HepG2 (cell line): ENCODE data around the gene CCDC54. TPM values are rescaled to one million over a fixed set of nuclear protein-coding genes. Genes with fewer than 3 reads are reported as not detected.

Experiments
- ATAC-seq: fragments of 200-7000 bp; cut with Tn5 transposase; 3 replicates; pipeline ENCODE4 v1.9.1; 2020; ENCODE audit warnings: mild to moderate bottlenecking, moderate library complexity
- BruUV-seq: library from RNA; stranded (reverse); fragments of 400-500 nt; replicated peaks from 2 replicates; lab custom pipeline; 2021; lab: Mats Ljungman, UMichigan
- CTCF ChIA-PET: fragments of 300-600 bp; formaldehyde crosslinking; extraction: SDS; loops from one replicate; lab custom pipeline; 2021; ENCODE audit warnings: low total read pairs, inconsistent platforms, low intra/inter-chr PET ratio; lab: Yijun Ruan, JAX
- POLR2A ChIA-PET: fragments of 350-600 bp; sonication (Branson Sonifier 250); formaldehyde crosslinking; loops from one replicate; lab custom pipeline; 2020; ENCODE audit warnings: antibody characterized with exemption, inconsistent platforms; lab: Yijun Ruan, JAX
- DNase-seq: peaks from one replicate; pipeline ENCODE4 v3.0.0-alpha.2; 2015; ENCODE audit warnings: low spot score
- FAIRE-seq: peaks from 3 replicates; lab custom pipeline; 2011; peaks lifted over from hg19 to GRCh38; lab: Jason Lieb, UNC
- H2AFZ ChIP-seq: one replicate; pipeline ENCODE4 v1.6.1; 2011; ENCODE audit warnings: low read length, inconsistent platforms
- H3K27ac ChIP-seq: fragments of 300-600 bp; 3 replicates; pipeline ENCODE4 v1.8.0; 2011; ENCODE audit warnings: mixed run types, mild to moderate bottlenecking, mixed read lengths, low read length, inconsistent platforms; ENCODE audit not compliant: insufficient read depth; ENCODE audit errors: extremely low read length
- H3K27me3 ChIP-seq, 2 experiments: fragments of 200-600 bp in 1 of 2; 2 replicates in 1 of 2; 3 replicates in 1 of 2; pipeline versions ENCODE4 v1.6.0 to v1.8.0; 2011; ENCODE audit warnings: low read length in 2 of 2, mild to moderate bottlenecking in 2 of 2, moderate library complexity in 2 of 2, inconsistent platforms in 1 of 2; ENCODE audit not compliant: insufficient read depth in 2 of 2, control insufficient read depth in 1 of 2
- H3K36me3 ChIP-seq, 2 experiments: fragments of 200-600 bp in 1 of 2; replicated peaks in 1 of 2; 2 replicates in 1 of 2; 3 replicates in 1 of 2; pipeline versions ENCODE4 v1.5.1 to v1.8.0; 2011; ENCODE audit warnings: low read length in 2 of 2, inconsistent platforms in 1 of 2; ENCODE audit not compliant: insufficient read depth in 2 of 2, control insufficient read depth in 1 of 2
- H3K4me1 ChIP-seq: 2 replicates; pipeline ENCODE4 v1.5.1; 2012; ENCODE audit warnings: low read length, inconsistent platforms; ENCODE audit not compliant: insufficient read depth
- H3K4me2 ChIP-seq: 2 replicates; pipeline ENCODE4 v1.6.0; 2011; ENCODE audit warnings: low read depth, low read length, inconsistent platforms
- H3K4me3 ChIP-seq, 3 experiments: fragments of 200-600 bp in 1 of 3; sonication (generic), shearing (Covaris generic) in 1 of 3; replicated peaks in 1 of 3; 2 replicates each; pipeline ENCODE4 v1.5.1; 2011 to 2016; ENCODE audit warnings: low read length in 3 of 3, inconsistent platforms in 2 of 3, low read depth in 2 of 3, mild to moderate bottlenecking in 2 of 3, control low read depth in 1 of 3, mixed read lengths in 1 of 3; ENCODE audit not compliant: insufficient read depth in 1 of 3
- H3K79me2 ChIP-seq: one replicate; pipeline ENCODE4 v1.6.1; 2011; ENCODE audit warnings: low read length, inconsistent platforms; ENCODE audit not compliant: insufficient read depth
- H3K9ac ChIP-seq: 2 replicates; pipeline ENCODE4 v1.6.0; 2011; ENCODE audit warnings: mild to moderate bottlenecking, low read depth, low read length, inconsistent platforms; ENCODE audit not compliant: insufficient read depth
- H3K9me3 ChIP-seq: 2 replicates; pipeline ENCODE4 v1.5.1; 2012; ENCODE audit warnings: mild to moderate bottlenecking, low read length
- H4K20me1 ChIP-seq: 2 replicates; pipeline ENCODE4 v1.6.0; 2011; ENCODE audit warnings: inconsistent platforms, mild to moderate bottlenecking, low read length, moderate library complexity; ENCODE audit not compliant: insufficient read depth
- GTF2F1 ChIP-seq: fragments of 150-350 bp; IDR thresholded peaks from 2 replicates; pipeline ENCODE4 v1.6.1; 2014; ENCODE audit warnings: low read length
- ISL2 ChIP-seq: sonication (generic); formaldehyde crosslinking; IDR thresholded peaks from 2 replicates; pipeline ENCODE4 v1.5.0; 2020; ENCODE audit warnings: missing genetic modification reagents
- NRL ChIP-seq: sonication (generic); formaldehyde crosslinking; IDR thresholded peaks from 2 replicates; pipeline ENCODE4 v1.5.0; 2020; ENCODE audit warnings: missing genetic modification reagents, mild to moderate bottlenecking, moderate library complexity, borderline replicate concordance
- SMAD1 ChIP-seq: sonication (generic); formaldehyde crosslinking; IDR thresholded peaks from 2 replicates; pipeline ENCODE4 v1.4.0; 2020; ENCODE audit warnings: missing genetic modification reagents, low read depth, mild to moderate bottlenecking, borderline replicate concordance
- SNRNP70 ChIP-seq: fragments of 200-400 bp; formaldehyde crosslinking; IDR thresholded peaks from 2 replicates; pipeline ENCODE4 v1.6.1; 2017; ENCODE audit warnings: mild to moderate bottlenecking, low read depth, low read length, moderate library complexity
- ZNF678 ChIP-seq: sonication (generic); formaldehyde crosslinking; IDR thresholded peaks from 2 replicates; pipeline ENCODE4 v1.4.0; 2020; ENCODE audit warnings: mild to moderate bottlenecking, missing genetic modification reagents
- ZNF878 ChIP-seq: sonication (generic); formaldehyde crosslinking; IDR thresholded peaks from 2 replicates; pipeline ENCODE4 v1.8.1; 2023; ENCODE audit warnings: mild to moderate bottlenecking, missing genetic modification reagents, moderate library complexity
- WGBS: methylation state at CpG from one replicate; pipeline ENCODE4 v1.1.6; 2017; ENCODE audit warnings: low lambda C conversion rate; 5-methylcytosine and 5-hydroxymethylcytosine counted together
- in situ Hi-C: cut with HindIII; loops from 2 replicates; pipeline ENCODE4 v1.10.0; 2017; ENCODE audit warnings: low pct_unique_long_range_greater_than_20kb; ENCODE audit not compliant: extremely low pct_ligation_motif_present
- intact Hi-C: fragments of 100-400 bp; cut with micrococcal nuclease; formaldehyde crosslinking; loops from one replicate; pipeline ENCODE4 v1.10.0; 2022; ENCODE audit not compliant: unreplicated experiment
- polyA plus RNA-seq, 8 experiments: library from polyadenylated mRNA; depleted of rRNA in 3 of 8; stranded (reverse) in 7 of 8; unstranded in 1 of 8; fragments of >200 nt; fragmentation: Illumina TruSeq in 4 of 8; extraction: Trizol in 4 of 8; gene quantifications; 2 replicates each; pipeline versions ENCODE4 v1.2.1 to v1.2.3, GENCODE V29; 2011 to 2016; ENCODE audit warnings: low read depth in 4 of 8, missing spikeins in 1 of 8, mixed read lengths in 1 of 8; ENCODE audit not compliant: insufficient read depth in 1 of 8
- total RNA-seq, 5 experiments: library from RNA; depleted of rRNA; stranded (reverse); fragments of >200 nt; fragmentation: Illumina TruSeq; extraction: Trizol; gene quantifications; 2 replicates each; pipeline ENCODE4 v1.2.3, GENCODE V29; 2016; ENCODE audit warnings: low read depth in 1 of 5
- TF ChIP-seq, protein P1 (sequence below): sonication (generic); formaldehyde crosslinking; IDR thresholded peaks from 2 replicates; pipeline ENCODE4 v1.4.0; 2020; ENCODE audit warnings: missing genetic modification reagents
- TF ChIP-seq, protein P2 (sequence below): sonication (generic); formaldehyde crosslinking; IDR thresholded peaks from 2 replicates; pipeline ENCODE4 v1.5.0; 2020; ENCODE audit warnings: mild to moderate bottlenecking, missing genetic modification reagents
- TF ChIP-seq, protein P3 (sequence below): sonication (generic); formaldehyde crosslinking; IDR thresholded peaks from 2 replicates; pipeline ENCODE4 v1.4.0; 2020; ENCODE audit warnings: mild to moderate bottlenecking, missing genetic modification reagents, borderline replicate concordance
- TF ChIP-seq, protein P4 (sequence below): sonication (generic); formaldehyde crosslinking; IDR thresholded peaks from 2 replicates; pipeline ENCODE4 v1.8.1; 2023; ENCODE audit warnings: missing genetic modification reagents, inconsistent platforms, borderline replicate concordance

The CCDC54 gene
- total and polyA plus RNA-seq, 2 of the 13 experiments (the other 11 are each of a cell fraction or from before 2014, with no cell fraction given), result not detected

DNA sequence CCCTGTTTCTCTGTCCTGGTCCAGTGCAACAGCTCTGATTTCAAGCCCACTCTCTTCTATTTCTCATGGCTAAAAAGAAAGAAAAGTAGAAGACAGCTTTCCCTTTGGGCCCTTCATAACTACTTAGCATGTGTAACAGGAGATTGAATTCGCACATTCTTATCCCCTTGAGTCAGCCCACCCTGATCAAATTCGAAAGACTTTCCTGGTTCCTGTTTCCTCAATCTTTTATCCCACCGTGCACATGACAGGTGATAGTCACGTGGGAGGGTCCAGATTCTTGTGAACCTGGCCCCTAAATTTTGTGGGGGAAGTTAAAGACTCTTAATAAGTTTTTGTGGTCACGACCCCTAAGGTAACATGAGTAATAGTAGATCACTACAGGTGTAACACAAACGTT is 4.7 kb upstream of the CCDC54 start:
- no TSS peak for BruUV-seq
- intact Hi-C loops, result no loop called here
- POLR2A ChIA-PET, result no interaction called here

More for the DNA sequence above, 4.7 kb upstream of the CCDC54 start:
- Histone ChIP-seq H2AFZ (no peak overlapping the region), H3K4me2 (no peak overlapping the region), H3K9me3 (no peaks in the 10 kb centered on the region), H3K36me3 (no peaks in the 10 kb centered on the region), H4K20me1 (no peaks in the 10 kb centered on the region), H3K27me3 (no peaks in the 10 kb centered on the region), H3K4me3 (no peak overlapping the region), H3K9ac (no peak overlapping the region), H3K4me1 (no peaks in the 10 kb centered on the region), H3K27ac (no peak overlapping the region), H3K79me2 (no peaks in the 10 kb centered on the region)
- in situ Hi-C loops, result no loop called here
- WGBS, result 14% methylated on average over 6 of the region's 6 CpGs
- CTCF ChIA-PET, result no interaction called here
- no peak for FAIRE-seq
- TF ChIP-seq GTF2F1, result no peak
- no peak for TF ChIP-seq ZNF678 (CRISPR knock-in tag)
- no peak for TF ChIP-seq SNRNP70
- TF ChIP-seq, protein P1, sequence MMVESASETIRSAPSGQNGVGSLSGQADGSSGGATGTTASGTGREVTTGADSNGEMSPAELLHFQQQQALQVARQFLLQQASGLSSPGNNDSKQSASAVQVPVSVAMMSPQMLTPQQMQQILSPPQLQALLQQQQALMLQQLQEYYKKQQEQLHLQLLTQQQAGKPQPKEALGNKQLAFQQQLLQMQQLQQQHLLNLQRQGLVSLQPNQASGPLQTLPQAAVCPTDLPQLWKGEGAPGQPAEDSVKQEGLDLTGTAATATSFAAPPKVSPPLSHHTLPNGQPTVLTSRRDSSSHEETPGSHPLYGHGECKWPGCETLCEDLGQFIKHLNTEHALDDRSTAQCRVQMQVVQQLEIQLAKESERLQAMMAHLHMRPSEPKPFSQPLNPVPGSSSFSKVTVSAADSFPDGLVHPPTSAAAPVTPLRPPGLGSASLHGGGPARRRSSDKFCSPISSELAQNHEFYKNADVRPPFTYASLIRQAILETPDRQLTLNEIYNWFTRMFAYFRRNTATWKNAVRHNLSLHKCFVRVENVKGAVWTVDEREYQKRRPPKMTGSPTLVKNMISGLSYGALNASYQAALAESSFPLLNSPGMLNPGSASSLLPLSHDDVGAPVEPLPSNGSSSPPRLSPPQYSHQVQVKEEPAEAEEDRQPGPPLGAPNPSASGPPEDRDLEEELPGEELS (CRISPR knock-in tag), result no peak
- TF ChIP-seq, protein P2, sequence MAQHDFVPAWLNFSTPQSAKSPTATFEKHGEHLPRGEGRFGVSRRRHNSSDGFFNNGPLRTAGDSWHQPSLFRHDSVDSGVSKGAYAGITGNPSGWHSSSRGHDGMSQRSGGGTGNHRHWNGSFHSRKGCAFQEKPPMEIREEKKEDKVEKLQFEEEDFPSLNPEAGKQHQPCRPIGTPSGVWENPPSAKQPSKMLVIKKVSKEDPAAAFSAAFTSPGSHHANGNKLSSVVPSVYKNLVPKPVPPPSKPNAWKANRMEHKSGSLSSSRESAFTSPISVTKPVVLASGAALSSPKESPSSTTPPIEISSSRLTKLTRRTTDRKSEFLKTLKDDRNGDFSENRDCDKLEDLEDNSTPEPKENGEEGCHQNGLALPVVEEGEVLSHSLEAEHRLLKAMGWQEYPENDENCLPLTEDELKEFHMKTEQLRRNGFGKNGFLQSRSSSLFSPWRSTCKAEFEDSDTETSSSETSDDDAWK (CRISPR knock-in tag), result no peak
- TF ChIP-seq, protein P3, sequence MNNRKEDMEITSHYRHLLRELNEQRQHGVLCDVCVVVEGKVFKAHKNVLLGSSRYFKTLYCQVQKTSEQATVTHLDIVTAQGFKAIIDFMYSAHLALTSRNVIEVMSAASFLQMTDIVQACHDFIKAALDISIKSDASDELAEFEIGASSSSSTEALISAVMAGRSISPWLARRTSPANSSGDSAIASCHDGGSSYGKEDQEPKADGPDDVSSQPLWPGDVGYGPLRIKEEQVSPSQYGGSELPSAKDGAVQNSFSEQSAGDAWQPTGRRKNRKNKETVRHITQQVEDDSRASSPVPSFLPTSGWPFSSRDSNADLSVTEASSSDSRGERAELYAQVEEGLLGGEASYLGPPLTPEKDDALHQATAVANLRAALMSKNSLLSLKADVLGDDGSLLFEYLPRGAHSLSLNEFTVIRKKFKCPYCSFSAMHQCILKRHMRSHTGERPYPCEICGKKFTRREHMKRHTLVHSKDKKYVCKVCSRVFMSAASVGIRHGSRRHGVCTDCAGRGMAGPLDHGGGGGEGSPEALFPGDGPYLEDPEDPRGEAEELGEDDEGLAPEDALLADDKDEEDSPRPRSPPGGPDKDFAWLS (CRISPR knock-in tag), result no peak
- TF ChIP-seq ISL2 (CRISPR knock-in tag), result no peak
- no peak for TF ChIP-seq ZNF878 (CRISPR knock-in tag)
- TF ChIP-seq NRL (CRISPR knock-in tag), result no peak
- TF ChIP-seq, protein P4, sequence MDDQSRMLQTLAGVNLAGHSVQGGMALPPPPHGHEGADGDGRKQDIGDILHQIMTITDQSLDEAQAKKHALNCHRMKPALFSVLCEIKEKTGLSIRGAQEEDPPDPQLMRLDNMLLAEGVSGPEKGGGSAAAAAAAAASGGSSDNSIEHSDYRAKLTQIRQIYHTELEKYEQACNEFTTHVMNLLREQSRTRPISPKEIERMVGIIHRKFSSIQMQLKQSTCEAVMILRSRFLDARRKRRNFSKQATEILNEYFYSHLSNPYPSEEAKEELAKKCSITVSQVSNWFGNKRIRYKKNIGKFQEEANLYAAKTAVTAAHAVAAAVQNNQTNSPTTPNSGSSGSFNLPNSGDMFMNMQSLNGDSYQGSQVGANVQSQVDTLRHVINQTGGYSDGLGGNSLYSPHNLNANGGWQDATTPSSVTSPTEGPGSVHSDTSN, result no peak
- TF ChIP-seq SMAD1 (CRISPR knock-in tag), result no peak
- no peak for ATAC-seq
- DNase-seq, result no peak
